GM12873 (cell line): Measurements from ENCODE around the gene USP6NL.

Source experiments
- TF ChIP-seq, protein P1 (sequence below): IDR thresholded peaks from 2 replicates; pipeline ENCODE4 v1.5.1; 2012; ENCODE audit warnings: low read depth, mild to moderate bottlenecking, moderate library complexity, low read length, control low read depth; ENCODE audit not compliant: insufficient read depth; ENCODE audit errors: missing control alignments

The USP6NL gene

DNA sequence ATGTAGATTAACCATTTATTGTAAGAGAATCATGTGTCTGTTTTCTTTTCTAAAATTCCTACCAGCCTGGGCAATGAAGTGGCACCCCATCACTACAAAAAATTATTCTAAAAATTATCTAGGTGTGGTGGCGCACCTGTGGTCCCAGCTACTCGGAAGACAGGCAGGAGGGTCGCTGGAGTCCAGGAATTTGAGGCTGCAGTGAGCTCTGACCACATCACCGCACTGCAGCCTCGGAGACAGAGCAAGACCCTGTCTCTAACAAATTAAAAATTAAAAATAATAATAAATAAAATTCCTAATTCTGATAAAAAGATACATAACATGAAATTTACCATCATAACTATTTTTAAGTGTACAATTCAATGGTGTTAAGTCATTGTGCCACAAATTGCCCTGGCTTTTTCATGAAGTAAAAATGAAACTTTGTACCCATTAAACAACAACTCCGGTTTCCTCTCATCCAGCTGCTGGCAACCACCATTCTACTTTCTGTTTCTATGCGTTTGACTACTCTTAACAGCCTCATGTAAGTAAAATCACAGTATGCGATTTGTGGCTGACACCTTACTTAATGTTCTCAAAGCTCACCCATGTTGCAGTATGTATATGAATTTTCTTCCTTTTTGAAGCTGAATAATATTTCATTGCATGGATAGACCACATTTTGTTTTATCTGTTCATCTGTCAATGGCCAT is 20.6 kb upstream of the USP6NL start:
- TF ChIP-seq, protein P1, sequence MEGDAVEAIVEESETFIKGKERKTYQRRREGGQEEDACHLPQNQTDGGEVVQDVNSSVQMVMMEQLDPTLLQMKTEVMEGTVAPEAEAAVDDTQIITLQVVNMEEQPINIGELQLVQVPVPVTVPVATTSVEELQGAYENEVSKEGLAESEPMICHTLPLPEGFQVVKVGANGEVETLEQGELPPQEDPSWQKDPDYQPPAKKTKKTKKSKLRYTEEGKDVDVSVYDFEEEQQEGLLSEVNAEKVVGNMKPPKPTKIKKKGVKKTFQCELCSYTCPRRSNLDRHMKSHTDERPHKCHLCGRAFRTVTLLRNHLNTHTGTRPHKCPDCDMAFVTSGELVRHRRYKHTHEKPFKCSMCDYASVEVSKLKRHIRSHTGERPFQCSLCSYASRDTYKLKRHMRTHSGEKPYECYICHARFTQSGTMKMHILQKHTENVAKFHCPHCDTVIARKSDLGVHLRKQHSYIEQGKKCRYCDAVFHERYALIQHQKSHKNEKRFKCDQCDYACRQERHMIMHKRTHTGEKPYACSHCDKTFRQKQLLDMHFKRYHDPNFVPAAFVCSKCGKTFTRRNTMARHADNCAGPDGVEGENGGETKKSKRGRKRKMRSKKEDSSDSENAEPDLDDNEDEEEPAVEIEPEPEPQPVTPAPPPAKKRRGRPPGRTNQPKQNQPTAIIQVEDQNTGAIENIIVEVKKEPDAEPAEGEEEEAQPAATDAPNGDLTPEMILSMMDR: no peak

DNA sequence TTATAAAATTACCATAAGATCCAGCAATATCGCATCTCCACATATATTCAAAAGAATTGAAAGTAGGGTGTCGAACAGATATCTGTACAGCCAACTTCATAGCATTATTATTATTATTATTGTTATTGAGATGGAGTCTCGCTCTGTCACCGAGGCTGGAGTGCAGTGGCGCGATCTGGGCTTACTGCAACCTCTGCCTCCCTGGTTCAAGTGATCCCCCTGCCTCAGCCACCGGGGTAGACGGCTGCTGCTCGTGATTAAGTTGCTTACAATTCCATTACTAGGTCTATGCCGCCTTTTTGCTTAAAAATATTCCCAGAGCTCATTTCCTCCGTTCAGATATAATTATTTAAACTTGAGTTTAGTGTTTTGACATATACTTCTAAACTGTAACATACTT is 19.8 kb upstream of the USP6NL start:
- TF ChIP-seq, protein P1: no peak

DNA sequence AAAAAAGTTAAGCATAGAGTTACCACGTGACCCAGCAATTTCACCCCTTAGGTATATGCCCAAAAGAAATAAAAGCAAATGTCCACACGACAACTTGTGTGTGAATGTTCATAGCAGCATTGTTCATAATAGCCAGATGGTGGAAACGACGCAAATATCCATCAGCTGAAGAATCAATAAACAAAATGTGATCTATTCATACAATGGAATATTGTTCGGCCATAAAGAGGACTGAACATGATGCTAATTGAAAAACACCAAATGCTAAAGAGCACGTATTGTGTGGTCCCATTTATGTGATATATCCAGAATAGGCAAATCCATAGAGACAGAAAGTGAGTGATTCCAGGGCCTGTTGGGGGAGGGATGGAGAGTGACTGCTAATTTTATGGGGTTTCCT is 18.3 kb upstream of the USP6NL start:
- TF ChIP-seq, protein P1: no peak

DNA sequence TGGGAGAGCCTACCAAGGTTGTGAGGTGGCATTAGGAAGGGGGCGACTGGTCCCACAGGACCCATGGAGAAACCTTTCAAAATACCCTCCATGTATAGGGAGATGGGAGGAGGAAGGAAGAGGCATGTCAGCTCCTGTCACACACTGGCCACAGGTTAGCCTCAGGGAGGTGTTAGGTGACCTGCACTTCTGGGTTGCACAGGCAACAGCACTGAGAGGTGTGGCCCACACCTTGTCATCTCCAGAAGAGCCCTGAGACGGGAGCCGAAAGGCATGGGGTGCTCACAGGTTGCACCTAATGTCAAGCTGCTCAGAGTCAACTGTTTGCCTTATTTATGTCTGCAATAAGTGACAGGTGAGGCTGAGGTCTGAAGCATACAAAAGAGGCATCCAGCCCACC is 14.6 kb upstream of the USP6NL start:
- TF ChIP-seq, protein P1: no peak

DNA sequence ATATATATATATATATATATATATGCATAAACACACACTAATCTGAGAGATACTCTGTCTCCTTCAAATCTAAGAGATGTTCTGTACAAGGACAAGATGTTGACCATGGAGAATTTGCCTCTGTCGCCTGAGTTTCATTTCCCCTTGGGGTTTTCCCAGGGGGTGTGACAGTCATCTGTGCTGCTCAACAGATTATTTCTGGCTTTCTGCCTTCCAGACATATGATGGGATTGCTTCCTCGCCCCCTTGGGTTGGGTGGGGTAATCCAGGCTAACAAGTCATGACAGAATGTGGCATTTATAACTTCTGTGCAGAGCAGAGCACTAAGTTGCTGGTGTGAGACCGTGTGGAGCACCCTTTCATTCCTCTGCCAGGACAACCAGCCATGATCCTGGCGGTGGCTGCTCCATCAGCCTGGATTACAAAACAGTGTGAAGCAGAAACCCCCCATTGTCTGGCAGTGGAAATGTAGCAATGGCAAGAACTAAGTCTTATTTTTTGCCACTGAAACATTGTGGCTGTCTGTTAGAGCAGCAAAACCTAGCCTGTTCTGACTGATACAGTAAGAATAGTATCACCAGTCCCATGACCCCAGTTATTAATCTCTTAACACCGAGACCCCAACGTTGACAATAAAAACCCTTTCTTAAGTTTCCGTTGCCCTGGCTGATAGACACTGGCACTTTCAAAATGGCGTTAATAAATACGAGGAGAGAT is 13.7 kb upstream of the USP6NL start:
- TF ChIP-seq, protein P1: no peak

DNA sequence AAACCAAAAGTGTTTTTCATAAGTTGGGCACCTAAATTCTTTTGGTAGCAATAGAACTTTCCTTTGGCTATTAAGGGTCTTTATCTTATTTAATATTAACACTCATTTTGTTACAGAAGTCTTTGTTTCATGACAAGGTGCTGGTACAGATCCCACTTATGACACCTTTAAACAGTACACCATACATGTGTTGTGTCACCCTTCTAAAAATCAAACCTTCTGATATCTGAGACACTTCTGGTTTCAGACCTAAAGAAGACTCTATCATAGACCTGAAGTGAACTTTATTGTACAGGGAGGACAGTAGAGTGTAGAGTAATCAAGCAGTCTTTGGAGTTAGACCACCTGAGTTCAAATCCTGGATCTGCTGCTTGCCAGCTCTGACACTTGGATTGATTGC is 5.8 kb upstream of the USP6NL start:
- TF ChIP-seq, protein P1: no peak

DNA sequence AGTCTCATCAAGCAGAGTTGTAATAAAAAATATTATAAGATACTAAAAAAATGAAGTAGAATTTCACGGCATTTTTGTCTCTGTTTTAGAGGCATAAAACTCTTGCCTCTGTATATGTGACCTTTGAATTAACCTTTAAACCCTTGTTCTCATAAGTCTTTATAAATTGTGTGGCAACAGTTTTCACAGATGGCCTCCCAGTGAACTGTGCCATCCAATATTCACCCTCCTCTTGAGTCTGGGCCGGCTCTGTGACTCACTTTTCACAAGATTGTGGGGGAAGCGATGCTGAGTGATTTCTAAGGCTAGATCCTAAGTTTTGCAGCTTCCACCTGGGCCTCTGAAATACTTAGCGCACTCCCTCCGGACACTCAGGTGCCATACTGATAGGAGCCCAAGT is 4.6 kb upstream of the USP6NL start:
- TF ChIP-seq, protein P1: no peak
